MM.1S (cell line): ENCODE results near the gene HSPG2.

Experiments
- DNase-seq: peaks from one replicate; pipeline ENCODE4 v3.0.0-alpha.2; 2015
- H2AFZ ChIP-seq: fragments of 300-600 bp; sonication (generic); 2 replicates; pipeline ENCODE4 v1.6.0; 2016; ENCODE audit warnings: antibody characterized with exemption, low read length
- H3F3A ChIP-seq: fragments of 300-600 bp; sonication (generic); 2 replicates; pipeline ENCODE4 v1.6.1; 2016; ENCODE audit warnings: mild to moderate bottlenecking, antibody characterized with exemption, low read length, moderate library complexity, mixed read lengths; ENCODE audit not compliant: insufficient read depth
- H3K27ac ChIP-seq: fragments of 300-600 bp; sonication (generic); 2 replicates; pipeline ENCODE4 v1.5.1; 2016; ENCODE audit warnings: mild to moderate bottlenecking, low read length
- H3K27me3 ChIP-seq: fragments of 300-600 bp; sonication (generic); replicated peaks from 2 replicates; pipeline ENCODE4 v1.6.0; 2016; ENCODE audit warnings: low read length; ENCODE audit not compliant: insufficient read depth
- H3K36me3 ChIP-seq: fragments of 300-600 bp; sonication (generic); replicated peaks from 2 replicates; pipeline ENCODE4 v1.6.1; 2016; ENCODE audit warnings: mild to moderate bottlenecking, low read length, mixed read lengths; ENCODE audit not compliant: insufficient read depth
- H3K4me1 ChIP-seq: fragments of 300-600 bp; sonication (generic); 2 replicates; pipeline ENCODE4 v1.6.1; 2016; ENCODE audit warnings: low read length, mixed read lengths
- H3K4me2 ChIP-seq: fragments of 300-600 bp; sonication (generic); 2 replicates; pipeline ENCODE4 v1.6.0; 2016; ENCODE audit warnings: low read depth, low read length
- H3K4me3 ChIP-seq: fragments of 300-600 bp; sonication (generic); 2 replicates; pipeline ENCODE4 v1.5.1; 2016; ENCODE audit warnings: low read length, mixed read lengths
- H3K79me2 ChIP-seq: fragments of 300-600 bp; sonication (generic); 2 replicates; pipeline ENCODE4 v1.6.1; 2016; ENCODE audit warnings: mixed run types, low read length, mixed read lengths
- H3K9ac ChIP-seq: fragments of 300-600 bp; sonication (generic); 2 replicates; pipeline ENCODE4 v1.6.1; 2016; ENCODE audit warnings: low read length, mixed read lengths
- H3K9me2 ChIP-seq: fragments of 300-600 bp; sonication (generic); replicated peaks from 2 replicates; pipeline ENCODE4 v1.6.1; 2016; ENCODE audit warnings: mild to moderate bottlenecking, low read length, mixed read lengths; ENCODE audit not compliant: insufficient read depth
- H3K9me3 ChIP-seq: fragments of 300-600 bp; sonication (generic); replicated peaks from 2 replicates; pipeline ENCODE4 v1.6.1; 2016; ENCODE audit warnings: mild to moderate bottlenecking, low read length, mixed read lengths; ENCODE audit not compliant: insufficient read depth
- H4K20me1 ChIP-seq: fragments of 300-600 bp; sonication (generic); 2 replicates; pipeline ENCODE4 v1.6.1; 2016; ENCODE audit warnings: mild to moderate bottlenecking, low read length, moderate library complexity, mixed read lengths; ENCODE audit not compliant: insufficient read depth
- CTCF ChIP-seq: fragments of 300-600 bp; sonication (generic); IDR thresholded peaks from 2 replicates; pipeline ENCODE4 v1.5.1; 2016; ENCODE audit warnings: antibody characterized with exemption, low read length, mixed read lengths
- EZH2 ChIP-seq: fragments of 300-600 bp; sonication (generic); optimal IDR thresholded peaks from 2 replicates; pipeline ENCODE3; 2017; ENCODE audit warnings: low read depth, mild to moderate bottlenecking, antibody characterized with exemption, low read length, mixed read lengths
- EZH2phosphoT487 ChIP-seq: fragments of 300-600 bp; sonication (generic); IDR thresholded peaks from 2 replicates; pipeline ENCODE4 v1.6.1; 2018; ENCODE audit warnings: antibody characterized with exemption, low read length

HSPG2 gene

GRCh38 chr1:21938732-21939538 lies 1.8 kb upstream of the HSPG2 start:
- Histone ChIP-seq H3K27ac (no peak overlapping the region), H3K36me3 (no peaks in the 10 kb centered on the region), H3F3A (no peaks in the 10 kb centered on the region), H3K9ac (no peak overlapping the region), H2AFZ (no peak overlapping the region), H3K79me2 (no peaks in the 10 kb centered on the region), H3K4me1 (no peaks in the 10 kb centered on the region), H3K4me3 (no peak overlapping the region), H3K9me2 (no peaks in the 10 kb centered on the region), H3K27me3 (peaks cover 9% of the 10 kb centered on the region), H3K4me2 (no peak overlapping the region), H4K20me1 (no peaks in the 10 kb centered on the region), H3K9me3 (no peaks in the 10 kb centered on the region)
- DNase-seq, result no peak
- TF ChIP-seq EZH2phosphoT487, result no peak
- TF ChIP-seq EZH2, result no peak
- no peak for TF ChIP-seq CTCF

GRCh38 chr1:21937372-21938121 lies 437 bp upstream of the HSPG2 start:
- H2AFZ ChIP-seq, result peak overlapping the region; percentile 75
- H3K9me2 ChIP-seq, result no peaks in the 10 kb centered on the region
- DNase-seq, result peak; percentile 60
- no peak overlapping the region for H3K27ac ChIP-seq
- H3K9ac ChIP-seq, result peak overlapping the region; percentile 3; the same call in 1 of the 2 replicates
- peak overlapping the region; percentile 65 for H3K4me2 ChIP-seq
- peaks cover 9% of the 10 kb centered on the region for H3K27me3 ChIP-seq
- H3K4me1 ChIP-seq, result no peaks in the 10 kb centered on the region
- H4K20me1 ChIP-seq, result no peaks in the 10 kb centered on the region
- H3F3A ChIP-seq, result no peaks in the 10 kb centered on the region
- no peaks in the 10 kb centered on the region for H3K79me2 ChIP-seq
- TF ChIP-seq EZH2phosphoT487, result no peak
- TF ChIP-seq EZH2, result no peak
- no peak for TF ChIP-seq CTCF
- H3K9me3 ChIP-seq, result no peaks in the 10 kb centered on the region
- H3K36me3 ChIP-seq, result no peaks in the 10 kb centered on the region
- peak overlapping the region; percentile 44 for H3K4me3 ChIP-seq

- H3K27ac ChIP-seq, result no peak overlapping the region
- H3K4me1 ChIP-seq, result no peaks in the 10 kb centered on the region
- no peaks in the 10 kb centered on the region for H3K9me2 ChIP-seq
- no peaks in the 10 kb centered on the region for H3K36me3 ChIP-seq
- no peak for TF ChIP-seq EZH2
- no peak for TF ChIP-seq CTCF
- no peak for TF ChIP-seq EZH2phosphoT487
- peak overlapping the region; percentile 20; the same call in 1 of the 2 replicates for H3K4me3 ChIP-seq
- no peak for DNase-seq
- no peak overlapping the region for H3K9ac ChIP-seq
- no peaks in the 10 kb centered on the region for H4K20me1 ChIP-seq
- H2AFZ ChIP-seq, result no peak overlapping the region
- no peaks in the 10 kb centered on the region for H3K79me2 ChIP-seq
- H3K27me3 ChIP-seq, result peaks cover 9% of the 10 kb centered on the region
- no peaks in the 10 kb centered on the region for H3F3A ChIP-seq
- H3K9me3 ChIP-seq, result no peaks in the 10 kb centered on the region
- H3K4me2 ChIP-seq, result peak overlapping the region; percentile 50
Observed at GRCh38 chr1:21936366-21937031, 611 bp downstream of the HSPG2 start.
